Endothelial cell of umbilical vein (primary cell): ENCODE measurements around the gene CNNM3. TPM values are rescaled to one million over a fixed set of nuclear protein-coding genes. Genes with fewer than 3 reads are reported as not detected.
A peak's percentile ranks its signal among the peaks of the same experiment; 100 is the strongest.

ENCODE experiments used
- BruUV-seq: library from RNA; stranded (reverse); fragments of 400-500 nt; replicated peaks from 2 replicates; lab custom pipeline; 2021; lab: Mats Ljungman, UMichigan
- CTCF ChIA-PET: fragments of 300-600, 350-600 bp; sonication (Branson Sonifier 250); formaldehyde crosslinking; loops from one replicate; lab custom pipeline; 2021; ENCODE audit warnings: antibody characterized with exemption, inconsistent platforms; lab: Charles Lee
- POLR2A ChIA-PET: fragments of 300-600, 350-600 bp; sonication (Branson Sonifier 250); formaldehyde crosslinking; loops from one replicate; lab custom pipeline; 2021; ENCODE audit warnings: antibody characterized with exemption, inconsistent platforms; lab: Charles Lee
- DNase-seq: peaks from one replicate; pipeline ENCODE4 v3.0.0-alpha.2; 2011; ENCODE audit warnings: low read depth, low spot score
- FAIRE-seq: peaks from 2 replicates; lab custom pipeline; 2011; peaks lifted over from hg19 to GRCh38; lab: Jason Lieb, UNC
- H2AFZ ChIP-seq: 2 replicates; pipeline ENCODE4 v1.6.0; 2012; ENCODE audit warnings: low read depth, low read length, control low read depth, inconsistent platforms
- H3K27ac ChIP-seq: 2 replicates; pipeline ENCODE4 v1.5.1; 2011; ENCODE audit warnings: low read depth, mild to moderate bottlenecking, control low read depth, low read length, moderate library complexity; ENCODE audit not compliant: insufficient read depth
- H3K27me3 ChIP-seq, 2 experiments: 2 replicates each; pipeline versions ENCODE4 v1.6.0 to v1.6.1; 2011; ENCODE audit warnings: low read length in 2 of 2, mixed read lengths in 1 of 2; ENCODE audit not compliant: control insufficient read depth in 2 of 2, insufficient read depth in 2 of 2
- H3K36me3 ChIP-seq, 2 experiments: 2 replicates in 1 of 2; 3 replicates in 1 of 2; pipeline ENCODE4 v1.5.1; 2011; ENCODE audit warnings: low read length in 2 of 2, mild to moderate bottlenecking in 1 of 2, moderate library complexity in 1 of 2; ENCODE audit not compliant: control insufficient read depth in 2 of 2, insufficient read depth in 2 of 2; ENCODE audit errors: extremely low read depth in 1 of 2
- H3K4me1 ChIP-seq: 3 replicates; pipeline ENCODE4 v1.5.1; 2011; ENCODE audit warnings: mild to moderate bottlenecking, low read length; ENCODE audit not compliant: control insufficient read depth, insufficient read depth; ENCODE audit errors: extremely low read depth
- H3K4me2 ChIP-seq: 2 replicates; pipeline ENCODE4 v1.6.1; 2011; ENCODE audit warnings: low read length, control low read depth, mixed read lengths; ENCODE audit not compliant: insufficient read depth
- H3K4me3 ChIP-seq, 3 experiments: fragments of 200-600 bp in 1 of 3; sonication (generic), shearing (Covaris generic) in 1 of 3; replicated peaks in 1 of 3; 2 replicates each; pipeline ENCODE4 v1.5.1; 2011 to 2016; ENCODE audit warnings: control low read depth in 3 of 3, low read length in 3 of 3, mild to moderate bottlenecking in 2 of 3, inconsistent platforms in 1 of 3, low read depth in 1 of 3, moderate library complexity in 1 of 3; ENCODE audit not compliant: insufficient read depth in 1 of 3
- H3K79me2 ChIP-seq: 2 replicates; pipeline ENCODE4 v1.6.0; 2012; ENCODE audit warnings: low read length, inconsistent platforms; ENCODE audit not compliant: control insufficient read depth, insufficient read depth
- H3K9ac ChIP-seq: replicated peaks from 2 replicates; pipeline ENCODE3; 2011; ENCODE audit warnings: low read length, control low read depth; ENCODE audit not compliant: insufficient read depth; ENCODE audit errors: extremely low read depth
- H3K9me1 ChIP-seq: replicated peaks from 3 replicates; pipeline ENCODE4 v1.6.0; 2011; ENCODE audit warnings: mild to moderate bottlenecking, low read length; ENCODE audit not compliant: control insufficient read depth, insufficient read depth; ENCODE audit errors: extremely low read depth
- H3K9me3 ChIP-seq: replicated peaks from 2 replicates; pipeline ENCODE4 v1.5.1; 2012; ENCODE audit warnings: low read length, inconsistent platforms; ENCODE audit not compliant: control insufficient read depth, insufficient read depth
- H4K20me1 ChIP-seq: replicated peaks from 2 replicates; pipeline ENCODE3; 2011; ENCODE audit warnings: mild to moderate bottlenecking, low read length; ENCODE audit not compliant: control insufficient read depth, insufficient read depth; ENCODE audit errors: extremely low read depth
- EZH2 ChIP-seq: IDR thresholded peaks from 2 replicates; pipeline ENCODE4 v1.6.1; 2012; ENCODE audit warnings: borderline replicate concordance, low read depth, mild to moderate bottlenecking, moderate library complexity, low read length, inconsistent platforms; ENCODE audit not compliant: severe bottlenecking
- FOS ChIP-seq: IDR thresholded peaks from 2 replicates; pipeline ENCODE4 v1.6.1; 2011; ENCODE audit warnings: mild to moderate bottlenecking, low read length, moderate library complexity, borderline replicate concordance; ENCODE audit not compliant: insufficient read depth
- GATA2 ChIP-seq: IDR thresholded peaks from 2 replicates; pipeline ENCODE4 v1.7.0; 2011; ENCODE audit warnings: low read depth, mild to moderate bottlenecking, moderate library complexity, mixed read lengths, low read length; ENCODE audit not compliant: insufficient read length, insufficient read depth
- JUN ChIP-seq: IDR thresholded peaks from 2 replicates; pipeline ENCODE4 v1.6.1; 2011; ENCODE audit warnings: borderline replicate concordance, low read depth; ENCODE audit not compliant: insufficient read length, insufficient read depth
- MYC ChIP-seq: IDR thresholded peaks from one replicate; pipeline ENCODE4 v1.6.1; 2011; ENCODE audit warnings: mild to moderate bottlenecking, low read depth, low read length
- POLR2A ChIP-seq: IDR thresholded peaks from 2 replicates; pipeline ENCODE4 v1.6.1; 2012; ENCODE audit warnings: low read depth, mild to moderate bottlenecking, control low read depth, low read length
- POLR2AphosphoS5 ChIP-seq: IDR thresholded peaks from 2 replicates; pipeline ENCODE4 v1.6.1; 2012; ENCODE audit warnings: low read depth, mild to moderate bottlenecking, control low read depth, low read length, moderate library complexity; ENCODE audit not compliant: insufficient read depth
- dilution Hi-C: fragments of 300-500 bp; cut with MboI; formaldehyde crosslinking; loops from one replicate; pipeline ENCODE4 v1.15.0; 2019; ENCODE audit warnings: low sequenced_read_pairs; ENCODE audit not compliant: extremely low pct_ligation_motif_present
- intact Hi-C: fragments of 100-400 bp; cut with micrococcal nuclease; formaldehyde crosslinking; loops from one replicate; pipeline ENCODE4 v1.10.0; 2022
- polyA plus RNA-seq, 4 experiments: library from polyadenylated mRNA; depleted of rRNA in 3 of 4; stranded (reverse) in 3 of 4; unstranded in 1 of 4; fragments of >200 nt; gene quantifications; 2 replicates each; pipeline versions ENCODE4 v1.2.1 to v1.2.3, GENCODE V29; 2011 to 2012; ENCODE audit warnings: missing spikeins in 1 of 4
- total RNA-seq: library from RNA; stranded (reverse); gene quantifications from 2 replicates; pipeline ENCODE4 v1.2.3, GENCODE V29; 2021
- TF ChIP-seq, protein P1 (sequence below): IDR thresholded peaks from 2 replicates; pipeline ENCODE4 v1.6.1; 2011; ENCODE audit not compliant: insufficient read depth, insufficient read length
- TF ChIP-seq, protein P2 (sequence below), 2 donors: IDR thresholded peaks; 1 replicate in 1 of 2; 2 replicates in 1 of 2; pipeline ENCODE4 v1.5.1; 2011; ENCODE audit warnings: low read length in 2 of 2, mild to moderate bottlenecking in 2 of 2, moderate library complexity in 2 of 2, control low read depth in 1 of 2, inconsistent platforms in 1 of 2, low read depth in 1 of 2; ENCODE audit not compliant: insufficient read depth in 1 of 2; ENCODE audit errors: extremely low read depth in 1 of 2

CNNM3 gene
- total and polyA plus RNA-seq, 2 donors (not counting 3 experiments of a cell fraction or from before 2014, with no cell fraction given) = 13.0 to 14.9 TPM

DNA sequence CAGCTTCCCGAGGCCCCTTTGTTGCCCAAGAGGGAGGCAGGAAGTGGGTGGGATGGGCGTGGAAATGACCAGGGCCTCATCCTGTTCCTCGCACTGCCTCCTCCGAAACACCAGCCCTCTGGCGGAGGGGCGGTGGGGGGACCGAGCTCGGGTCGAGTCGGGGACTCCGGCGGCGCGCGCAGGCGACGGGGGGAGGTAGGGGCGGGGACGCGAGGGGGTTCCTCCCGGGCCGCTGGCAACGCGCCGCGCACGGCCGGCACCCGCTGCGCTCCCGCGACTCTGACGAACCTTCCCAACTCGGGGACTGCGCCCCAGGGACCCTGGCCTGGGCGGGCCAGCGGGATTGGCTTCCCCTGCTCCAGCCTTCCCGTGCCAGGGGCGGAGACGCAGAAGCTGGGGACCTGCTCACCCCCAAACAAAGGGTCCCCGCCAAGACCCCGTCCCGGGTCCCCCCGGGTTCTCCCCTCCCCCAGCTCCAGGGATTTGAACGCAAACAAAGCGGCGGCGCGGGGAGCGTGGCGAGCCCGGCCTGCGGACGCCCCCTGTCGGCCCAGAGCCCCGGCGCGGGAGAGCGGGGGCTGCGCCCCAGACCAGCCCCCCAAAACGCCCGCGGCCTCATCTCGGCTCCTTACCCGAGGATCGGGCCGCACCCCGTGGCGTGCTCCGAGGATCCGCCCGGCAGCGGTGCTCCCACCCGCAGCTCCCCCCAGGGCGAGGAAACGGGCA is 52.6 kb downstream of the CNNM3 start:
- Histone ChIP-seq H3K4me2 (peak overlapping the region; percentile 60), H3K4me3 (peak overlapping the region; percentile 59 to 86 (median 65)), H3K79me2 (no peaks in the 10 kb centered on the region), H2AFZ (peak overlapping the region; percentile 66), H3K9ac (peak overlapping the region; percentile 76), H3K27ac (no peak overlapping the region), H3K9me3 (no peaks in the 10 kb centered on the region), H3K27me3 (peaks cover 10 to 16% of the 10 kb centered on the region in 2 experiments), H3K36me3 (peaks cover 4 to 20% of the 10 kb centered on the region in 2 experiments), H4K20me1 (no peaks in the 10 kb centered on the region), H3K4me1 (peaks cover 34% of the 10 kb centered on the region), H3K9me1 (no peaks in the 10 kb centered on the region)
- POLR2A ChIA-PET = interaction anchor here (1.1 kb wide), 1 partner anchor 11 kb away, joined by 6 read pairs; the partner anchor contains the start of gene ANKRD39
- CTCF ChIA-PET = interaction anchor here (0.6 to 6.5 kb wide), 15 partner anchors 10 to 337 kb away, joined by 3 to 81 read pairs (median 3); partner anchors contain the start of genes ANKRD39 and CNNM3
- peak; percentile 78 for FAIRE-seq
- peak; percentile 82 for DNase-seq
- dilution Hi-C loops = no loop called here
- intact Hi-C loops = no loop called here
- BruUV-seq = no TSS peak
- TF ChIP-seq POLR2A = peak; percentile 75
- TF ChIP-seq MYC = no peak
- TF ChIP-seq, protein P1, sequence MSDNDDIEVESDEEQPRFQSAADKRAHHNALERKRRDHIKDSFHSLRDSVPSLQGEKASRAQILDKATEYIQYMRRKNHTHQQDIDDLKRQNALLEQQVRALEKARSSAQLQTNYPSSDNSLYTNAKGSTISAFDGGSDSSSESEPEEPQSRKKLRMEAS = no peak
- peak; percentile 13 for TF ChIP-seq POLR2AphosphoS5
- no peak for TF ChIP-seq EZH2
- no peak for TF ChIP-seq JUN
- TF ChIP-seq GATA2 = no peak
- TF ChIP-seq, protein P2, sequence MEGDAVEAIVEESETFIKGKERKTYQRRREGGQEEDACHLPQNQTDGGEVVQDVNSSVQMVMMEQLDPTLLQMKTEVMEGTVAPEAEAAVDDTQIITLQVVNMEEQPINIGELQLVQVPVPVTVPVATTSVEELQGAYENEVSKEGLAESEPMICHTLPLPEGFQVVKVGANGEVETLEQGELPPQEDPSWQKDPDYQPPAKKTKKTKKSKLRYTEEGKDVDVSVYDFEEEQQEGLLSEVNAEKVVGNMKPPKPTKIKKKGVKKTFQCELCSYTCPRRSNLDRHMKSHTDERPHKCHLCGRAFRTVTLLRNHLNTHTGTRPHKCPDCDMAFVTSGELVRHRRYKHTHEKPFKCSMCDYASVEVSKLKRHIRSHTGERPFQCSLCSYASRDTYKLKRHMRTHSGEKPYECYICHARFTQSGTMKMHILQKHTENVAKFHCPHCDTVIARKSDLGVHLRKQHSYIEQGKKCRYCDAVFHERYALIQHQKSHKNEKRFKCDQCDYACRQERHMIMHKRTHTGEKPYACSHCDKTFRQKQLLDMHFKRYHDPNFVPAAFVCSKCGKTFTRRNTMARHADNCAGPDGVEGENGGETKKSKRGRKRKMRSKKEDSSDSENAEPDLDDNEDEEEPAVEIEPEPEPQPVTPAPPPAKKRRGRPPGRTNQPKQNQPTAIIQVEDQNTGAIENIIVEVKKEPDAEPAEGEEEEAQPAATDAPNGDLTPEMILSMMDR (IDR thresholded peaks at IDR 0.05; ENCODE audit: extremely low read depth in 1 of 2, insufficient read depth in 1 of 2, low read depth in 1 of 2, low read length in 2 of 2) = peak; percentile 70 to 73
- TF ChIP-seq FOS = no peak
